ENCODE measurements around the gene MYL6.

- TF ChIP-seq GATA2 (IDR thresholded peaks at IDR 0.05; ENCODE audit: low read depth, low read length) (0 out of 2 replicates have a peak, but pooled peaks have one; percentile 18), GATA3 (IDR thresholded peaks at IDR 0.05; ENCODE audit: low read depth, low read length) (no peak)
Observed at GRCh38 chr12:56158029-56158925, at the start of gene MYL6.
